Spleen (tissue), 11 donors: Measurements from ENCODE around the gene SPATS2L. TPM values are rescaled to one million over a fixed set of nuclear protein-coding genes. Genes with fewer than 3 reads are reported as not detected.

Experiments used
- DNase-seq: peaks from one replicate; pipeline ENCODE4 v3.0.0-alpha.2; 2020
- H3K27ac ChIP-seq, 8 donors: fragments of 200-600 bp; sonication (generic) in 7 of 8; 1 replicate in 4 of 8; 2 replicates in 4 of 8; pipeline versions ENCODE4 v1.5.0 to v1.8.0; 2016 to 2021; ENCODE audit warnings: inconsistent platforms in 4 of 8, mild to moderate bottlenecking in 4 of 8, moderate library complexity in 1 of 8
- H3K27me3 ChIP-seq, 7 donors: fragments of 200-600 bp; sonication (generic) in 6 of 7; replicated peaks in 1 of 7; 1 replicate in 4 of 7; 2 replicates in 3 of 7; pipeline versions ENCODE4 v1.5.0 to v1.8.0; 2016 to 2021; ENCODE audit warnings: inconsistent platforms in 3 of 7, mild to moderate bottlenecking in 1 of 7
- H3K36me3 ChIP-seq, 6 donors: fragments of 200-600 bp; sonication (generic) in 5 of 6; 1 replicate in 4 of 6; 2 replicates in 2 of 6; pipeline versions ENCODE4 v1.5.0 to v1.8.0; 2016 to 2021; ENCODE audit warnings: inconsistent platforms in 2 of 6
- H3K4me1 ChIP-seq, 6 donors: fragments of 200-600 bp; sonication (generic) in 5 of 6; 1 replicate in 3 of 6; 2 replicates in 3 of 6; pipeline versions ENCODE4 v1.5.0 to v1.8.0; 2016 to 2021; ENCODE audit warnings: inconsistent platforms in 3 of 6
- H3K4me3 ChIP-seq, 8 donors: fragments of 200-600 bp; sonication (generic) in 7 of 8; 1 replicate in 4 of 8; 2 replicates in 4 of 8; pipeline versions ENCODE4 v1.5.0 to v1.8.0; 2016 to 2021; ENCODE audit warnings: inconsistent platforms in 4 of 8, mild to moderate bottlenecking in 4 of 8, moderate library complexity in 2 of 8
- H3K9me3 ChIP-seq, 8 donors: fragments of 200-600 bp; sonication (generic) in 7 of 8; 1 replicate in 4 of 8; 2 replicates in 4 of 8; pipeline versions ENCODE4 v1.5.0 to v1.8.0; 2016 to 2021; ENCODE audit warnings: inconsistent platforms in 4 of 8
- POLR2A ChIP-seq, 3 donors: fragments of 450-650 bp; IDR thresholded peaks; one replicate each; pipeline ENCODE4 v1.5.1; 2017; ENCODE audit warnings: antibody characterized with exemption in 3 of 3, mild to moderate bottlenecking in 1 of 3
- POLR2AphosphoS5 ChIP-seq, 3 donors: sonication (generic); formaldehyde crosslinking; IDR thresholded peaks; one replicate each; pipeline ENCODE4 v1.5.1; 2017; ENCODE audit warnings: antibody characterized with exemption in 3 of 3
- WGBS, 5 donors: extraction: QIAGEN DNeasy Blood & Tissue Kit in 3 of 5; methylation state at CpG; one replicate each; pipeline versions ENCODE4 v1.1.5 to v1.1.7; 2013 to 2018; 5-methylcytosine and 5-hydroxymethylcytosine counted together
- intact Hi-C: fragments of 100-400 bp; cut with DNase I; formaldehyde crosslinking; loops from one replicate; pipeline ENCODE4 v1.15.0; 2023; ENCODE audit warnings: low total_unique reads
- polyA plus RNA-seq, 3 donors: library from polyadenylated mRNA; stranded (reverse); fragments of 200-250 nt; gene quantifications; one replicate each; pipeline ENCODE4 v1.2.1, GENCODE V29; 2013
- total RNA-seq, 7 donors: library from RNA; depleted of rRNA in 3 of 7; stranded (reverse); fragments of >200 nt in 3 of 7; fragmentation: NEBNext Ultra II Directional in 4 of 7; extraction: Animal tissue kit (Norgen Biotek cat#: 25700) in 4 of 7; gene quantifications; one replicate each; pipeline versions ENCODE4 v1.1.0 to v1.2.1, GENCODE V29; 2016 to 2021
- TF ChIP-seq, protein P1 (sequence below), 11 experiments: fragments of 200-600 bp in 7 of 11; fragments of 450-650 bp in 4 of 11; sonication (generic) in 4 of 11; IDR thresholded peaks in 8 of 11; conservative IDR thresholded peaks in 3 of 11; 1 replicate in 7 of 11; 2 replicates in 4 of 11; pipeline versions ENCODE4 v1.4.0 to v1.8.0; 2016 to 2021; ENCODE audit warnings: antibody characterized with exemption in 11 of 11, inconsistent platforms in 4 of 11, mild to moderate bottlenecking in 1 of 11
- donor health status: healthy with polysubstance abuse.
- donor health status: DM: no; HTN: no; CAD: no; lungs with moderate emphysema.
- donor health status: DM: no; HTN: no; CAD: no.
- donor health status: Bipolar disorder and iron deficiency.
- donor health status: healthy.
- donor health status: DM: no; HTN: no; CAD: no.
- donor health status: DM: yes; HTN: yes; CAD: no.

Gene SPATS2L
- total and polyA plus RNA-seq, 10 donors, result 9.5 to 84.7 (median 57.2) TPM

DNA sequence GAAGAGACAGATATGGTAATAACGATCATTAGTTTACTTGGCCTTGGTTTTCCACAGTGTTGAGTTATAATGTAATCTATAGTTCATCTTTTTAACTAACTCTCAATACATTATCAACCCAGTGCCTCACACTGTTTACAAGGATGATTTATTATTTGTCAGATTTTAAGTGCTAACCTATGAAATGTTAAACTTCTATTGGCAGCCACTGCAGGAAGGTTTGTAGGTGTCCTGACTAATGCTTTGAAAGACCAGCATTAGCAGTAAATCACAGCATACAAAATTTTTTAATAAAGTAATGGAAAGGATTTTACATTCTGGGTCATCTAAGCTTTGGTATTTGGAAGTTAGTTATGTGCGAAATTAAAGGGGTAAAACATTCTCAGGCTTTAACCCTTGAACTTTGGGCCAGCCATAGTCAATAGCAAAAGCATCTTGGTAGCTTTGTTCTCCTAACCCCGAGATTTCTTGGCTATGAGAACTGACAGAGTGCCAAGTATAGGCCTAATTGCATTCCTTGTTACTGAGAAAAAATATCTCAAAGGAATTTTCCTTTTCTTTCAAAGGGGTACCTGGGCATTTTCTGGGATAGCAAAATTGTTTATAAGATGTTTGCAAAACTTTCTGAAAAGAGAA, 30.6 kb downstream of the SPATS2L start:
- WGBS, 5 donors, result 62 to 86% (median 73%) methylated on average over 3 of the region's 3 CpGs
- no peaks in the 10 kb centered on the region for H3K27me3 ChIP-seq
- intact Hi-C loops, result no loop called here
- no peak for DNase-seq
- no peaks in the 10 kb centered on the region for H3K9me3 ChIP-seq
- H3K36me3 ChIP-seq, result no peaks in the 10 kb centered on the region
- H3K4me3 ChIP-seq, result no peak overlapping the region
- H3K4me1 ChIP-seq, result peaks cover 0 to 53% (median 26%) of the 10 kb centered on the region in 6 donors
- peak overlapping the region in 4 of 8 donors; percentile 47 to 56 (median 51) for H3K27ac ChIP-seq
- TF ChIP-seq POLR2AphosphoS5 (IDR thresholded peaks at IDR 0.05) (no peak), POLR2A (IDR thresholded peaks at IDR 0.05) (no peak)
- TF ChIP-seq, protein P1, sequence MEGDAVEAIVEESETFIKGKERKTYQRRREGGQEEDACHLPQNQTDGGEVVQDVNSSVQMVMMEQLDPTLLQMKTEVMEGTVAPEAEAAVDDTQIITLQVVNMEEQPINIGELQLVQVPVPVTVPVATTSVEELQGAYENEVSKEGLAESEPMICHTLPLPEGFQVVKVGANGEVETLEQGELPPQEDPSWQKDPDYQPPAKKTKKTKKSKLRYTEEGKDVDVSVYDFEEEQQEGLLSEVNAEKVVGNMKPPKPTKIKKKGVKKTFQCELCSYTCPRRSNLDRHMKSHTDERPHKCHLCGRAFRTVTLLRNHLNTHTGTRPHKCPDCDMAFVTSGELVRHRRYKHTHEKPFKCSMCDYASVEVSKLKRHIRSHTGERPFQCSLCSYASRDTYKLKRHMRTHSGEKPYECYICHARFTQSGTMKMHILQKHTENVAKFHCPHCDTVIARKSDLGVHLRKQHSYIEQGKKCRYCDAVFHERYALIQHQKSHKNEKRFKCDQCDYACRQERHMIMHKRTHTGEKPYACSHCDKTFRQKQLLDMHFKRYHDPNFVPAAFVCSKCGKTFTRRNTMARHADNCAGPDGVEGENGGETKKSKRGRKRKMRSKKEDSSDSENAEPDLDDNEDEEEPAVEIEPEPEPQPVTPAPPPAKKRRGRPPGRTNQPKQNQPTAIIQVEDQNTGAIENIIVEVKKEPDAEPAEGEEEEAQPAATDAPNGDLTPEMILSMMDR (IDR thresholded peaks at IDR 0.05 in 8 of 11, conservative IDR thresholded peaks at IDR 0.05 in 3 of 11), result no peak

DNA sequence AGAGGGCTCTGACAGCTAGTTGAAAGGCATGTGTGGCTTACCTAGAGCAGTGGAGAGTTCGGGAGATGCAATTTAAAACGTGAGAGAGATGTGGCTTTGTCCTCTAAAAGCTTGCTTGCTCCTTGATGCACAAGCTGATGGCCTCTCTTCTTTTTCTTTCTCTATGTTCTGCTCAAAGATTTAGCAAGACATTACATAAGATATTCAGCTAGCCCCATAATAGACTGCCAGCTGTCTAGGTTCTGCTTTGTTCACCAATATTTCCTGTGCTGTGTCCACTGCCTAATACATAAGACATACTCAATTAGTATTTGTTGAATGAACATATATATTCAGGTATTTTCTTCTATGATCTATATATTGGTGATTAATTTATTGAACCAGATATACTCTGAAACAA, 31.1 kb downstream of the SPATS2L start:
- H3K27me3 ChIP-seq, result no peaks in the 10 kb centered on the region
- H3K36me3 ChIP-seq, result no peaks in the 10 kb centered on the region
- H3K9me3 ChIP-seq, result no peaks in the 10 kb centered on the region
- 64 to 83% (median 77%) methylated on average over 2 of the region's 2 CpGs for WGBS, 5 donors
- intact Hi-C loops, result no loop called here
- peaks cover 0 to 55% (median 26%) of the 10 kb centered on the region in 6 donors for H3K4me1 ChIP-seq
- H3K27ac ChIP-seq, result peak overlapping the region in 4 of 8 donors; percentile 47 to 56 (median 51)
- DNase-seq, result no peak
- no peak overlapping the region for H3K4me3 ChIP-seq
- TF ChIP-seq POLR2A (IDR thresholded peaks at IDR 0.05) (no peak), POLR2AphosphoS5 (IDR thresholded peaks at IDR 0.05) (no peak)
- TF ChIP-seq, protein P1 (IDR thresholded peaks at IDR 0.05 in 8 of 11, conservative IDR thresholded peaks at IDR 0.05 in 3 of 11), result no peak

DNA sequence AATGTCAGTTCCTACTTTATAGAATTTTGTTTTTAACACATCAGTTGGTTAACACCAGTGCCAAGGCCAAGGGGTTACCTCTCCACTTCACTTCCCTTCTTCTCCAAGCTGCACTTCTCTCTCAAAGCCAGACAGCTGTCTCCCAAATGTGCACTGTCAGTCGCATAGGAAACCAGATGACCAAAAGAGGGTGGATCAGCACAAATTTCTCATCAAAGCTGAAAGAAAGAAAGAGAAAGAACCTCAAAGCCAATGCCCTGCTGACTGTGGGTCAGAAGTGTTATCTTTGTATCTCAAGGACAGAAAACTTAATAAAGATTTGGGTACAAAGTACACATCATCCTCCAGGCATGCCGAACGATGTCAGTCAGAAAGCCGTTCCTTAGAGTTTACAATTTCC, 32.2 kb downstream of the SPATS2L start:
- no peaks in the 10 kb centered on the region for H3K36me3 ChIP-seq
- no peak overlapping the region for H3K4me3 ChIP-seq
- H3K27me3 ChIP-seq, result no peaks in the 10 kb centered on the region
- DNase-seq, result no peak
- intact Hi-C loops, result no loop called here
- no peaks in the 10 kb centered on the region for H3K9me3 ChIP-seq
- H3K4me1 ChIP-seq, result peaks cover 0 to 55% (median 26%) of the 10 kb centered on the region in 6 donors
- TF ChIP-seq POLR2AphosphoS5 (IDR thresholded peaks at IDR 0.05), result peak in 1 of 3 donors; percentile 14
- TF ChIP-seq, protein P1 (IDR thresholded peaks at IDR 0.05 in 8 of 11, conservative IDR thresholded peaks at IDR 0.05 in 3 of 11), result no peak
- no peak for TF ChIP-seq POLR2A (IDR thresholded peaks at IDR 0.05)
- H3K27ac ChIP-seq, result peak overlapping the region in 6 of 8 donors; percentile 29 to 56 (median 48)
- 18 to 41% (median 30%) methylated on average over 4 of the region's 4 CpGs for WGBS, 5 donors

DNA sequence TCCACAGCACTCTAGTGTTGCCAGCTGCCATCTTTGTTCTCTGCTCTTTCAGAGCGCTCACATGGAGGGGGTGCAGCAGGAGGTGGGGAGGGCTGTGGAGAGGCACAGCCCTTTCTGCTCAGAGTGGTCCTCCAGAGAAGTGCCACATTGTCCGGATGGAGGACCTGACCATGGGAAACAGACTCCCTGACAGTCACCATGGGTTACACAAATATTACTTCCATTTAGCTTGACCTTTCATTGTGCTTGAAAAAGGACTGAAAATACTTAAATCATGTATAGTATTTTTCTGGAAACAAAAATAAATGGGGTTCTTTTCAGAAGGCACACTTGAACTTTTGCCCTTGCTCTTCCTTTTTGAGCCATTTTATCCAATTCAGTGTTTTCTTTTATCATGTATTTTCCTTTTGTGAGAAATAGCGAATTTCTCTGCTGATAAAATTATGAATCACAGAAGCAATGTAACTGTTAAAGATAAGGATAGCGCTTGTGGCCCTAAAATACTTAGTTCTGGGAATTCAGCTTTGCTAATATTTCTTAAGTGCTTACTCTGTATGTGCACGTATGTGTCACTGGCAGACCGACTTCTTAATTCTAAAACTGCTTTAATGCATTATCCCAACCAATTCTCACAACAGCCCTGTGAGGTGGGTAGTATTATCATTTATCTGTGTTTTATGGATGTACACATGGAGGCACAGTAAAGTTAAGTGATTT, 34.2 kb downstream of the SPATS2L start:
- intact Hi-C loops, result no loop called here
- Histone ChIP-seq H3K9me3 (no peaks in the 10 kb centered on the region), H3K27ac (peak overlapping the region in 5 of 8 donors; percentile 7 to 58 (median 39)), H3K4me1 (peaks cover 0 to 48% (median 23%) of the 10 kb centered on the region in 6 donors), H3K4me3 (no peak overlapping the region), H3K36me3 (no peaks in the 10 kb centered on the region), H3K27me3 (no peaks in the 10 kb centered on the region)
- TF ChIP-seq, protein P1 (IDR thresholded peaks at IDR 0.05 in 8 of 11, conservative IDR thresholded peaks at IDR 0.05 in 3 of 11), result no peak
- TF ChIP-seq POLR2AphosphoS5 (IDR thresholded peaks at IDR 0.05) (no peak), POLR2A (IDR thresholded peaks at IDR 0.05) (no peak)
- no peak for DNase-seq
- 74 to 88% (median 81%) methylated on average over 6 of the region's 6 CpGs for WGBS, 5 donors
